ENCODE results near the gene MSI2.

MSI2 gene

GRCh38 chr17:57410169-57410568, 153.8 kb downstream of the MSI2 start:
- Histone ChIP-seq H3K18ac (ENCODE audit: low read length) (no peak overlapping the region), H3K79me1 (ENCODE audit: low read length) (peaks cover 10% of the 10 kb centered on the region), H3K27ac (ENCODE audit: low read depth, low read length) (no peak overlapping the region), H3K4me2 (ENCODE audit: low read length) (no peak overlapping the region), H4K12ac (ENCODE audit: low read depth, low read length) (no peak overlapping the region), H3K4ac (ENCODE audit: low read depth, low read length) (no peak overlapping the region), H3K9me3 (ENCODE audit: insufficient read depth, low read depth, low read length) (no peaks in the 10 kb centered on the region), H3K23ac (ENCODE audit: low read length) (no peak overlapping the region), H3K4me1 (ENCODE audit: control insufficient read depth in 1 of 2, insufficient read depth in 2 of 2, low read length in 2 of 2) (peaks cover 6 to 18% of the 10 kb centered on the region in 2 experiments), H2AK5ac (ENCODE audit: low read length) (no peak overlapping the region), H2BK12ac (ENCODE audit: low read length) (no peak overlapping the region), H2BK120ac (ENCODE audit: insufficient read depth, low read length, poor library complexity) (no peak overlapping the region), H3K79me2 (ENCODE audit: control insufficient read depth, insufficient read depth, low read length, poor library complexity) (peaks cover 5% of the 10 kb centered on the region), H2BK5ac (ENCODE audit: low read depth, low read length, poor library complexity) (no peak overlapping the region), H4K91ac (ENCODE audit: low read depth, low read length) (no peak overlapping the region), H3K27me3 (ENCODE audit: insufficient read depth, low read length) (no peaks in the 10 kb centered on the region), H4K8ac (ENCODE audit: low read depth, low read length) (no peak overlapping the region), H3K36me3 (ENCODE audit: control insufficient read depth in 1 of 2, insufficient read depth in 2 of 2, low read length in 2 of 2) (no peaks in the 10 kb centered on the region), H3K9ac (ENCODE audit: low read length) (no peak overlapping the region), H3K4me3 (ENCODE audit: low read depth, low read length) (no peak overlapping the region), H2AFZ (ENCODE audit: insufficient read depth, low read length, poor library complexity) (no peak overlapping the region), H3K14ac (ENCODE audit: low read length) (no peak overlapping the region)
- no peak for DNase-seq
- no CpG with 5 or more reads among the region's 6 CpGs for WGBS (ENCODE audit: extremely low coverage, insufficient coverage, insufficient read length)

GRCh38 chr17:57412520-57413096, 156.3 kb downstream of the MSI2 start:
- Histone ChIP-seq H3K4me1 (ENCODE audit: control insufficient read depth in 1 of 2, insufficient read depth in 2 of 2, low read length in 2 of 2) (peaks cover 0 to 7% of the 10 kb centered on the region in 2 experiments), H3K14ac (ENCODE audit: low read length) (no peak overlapping the region), H3K4me2 (ENCODE audit: low read length) (no peak overlapping the region), H2BK12ac (ENCODE audit: low read length) (no peak overlapping the region), H2BK5ac (ENCODE audit: low read depth, low read length, poor library complexity) (no peak overlapping the region), H3K79me2 (ENCODE audit: control insufficient read depth, insufficient read depth, low read length, poor library complexity) (peaks cover 2% of the 10 kb centered on the region), H4K8ac (ENCODE audit: low read depth, low read length) (no peak overlapping the region), H3K79me1 (ENCODE audit: low read length) (peaks cover 4% of the 10 kb centered on the region), H2AK5ac (ENCODE audit: low read length) (no peak overlapping the region), H3K36me3 (ENCODE audit: control insufficient read depth in 1 of 2, insufficient read depth in 2 of 2, low read length in 2 of 2) (peaks cover 0 to 3% of the 10 kb centered on the region in 2 experiments), H3K27ac (ENCODE audit: low read depth, low read length) (no peak overlapping the region), H2AFZ (ENCODE audit: insufficient read depth, low read length, poor library complexity) (no peak overlapping the region), H3K18ac (ENCODE audit: low read length) (no peak overlapping the region), H3K9me3 (ENCODE audit: insufficient read depth, low read depth, low read length) (no peaks in the 10 kb centered on the region), H3K4me3 (ENCODE audit: low read depth, low read length) (no peak overlapping the region), H3K23ac (ENCODE audit: low read length) (no peak overlapping the region), H3K9ac (ENCODE audit: low read length) (no peak overlapping the region), H4K91ac (ENCODE audit: low read depth, low read length) (no peak overlapping the region), H4K12ac (ENCODE audit: low read depth, low read length) (no peak overlapping the region), H2BK120ac (ENCODE audit: insufficient read depth, low read length, poor library complexity) (no peak overlapping the region), H3K4ac (ENCODE audit: low read depth, low read length) (no peak overlapping the region), H3K27me3 (ENCODE audit: insufficient read depth, low read length) (no peaks in the 10 kb centered on the region)
- DNase-seq, result no peak
- WGBS (ENCODE audit: extremely low coverage, insufficient coverage, insufficient read length), result no CpG with 5 or more reads among the region's 2 CpGs

GRCh38 chr17:57413848-57414651, 157.7 kb downstream of the MSI2 start:
- Histone ChIP-seq H3K18ac (ENCODE audit: low read length) (peak overlapping the region; percentile 81), H2AFZ (ENCODE audit: insufficient read depth, low read length, poor library complexity) (no peak overlapping the region), H3K36me3 (ENCODE audit: control insufficient read depth in 1 of 2, insufficient read depth in 2 of 2, low read length in 2 of 2) (peaks cover 0 to 3% of the 10 kb centered on the region in 2 experiments), H2BK5ac (ENCODE audit: low read depth, low read length, poor library complexity) (no peak overlapping the region), H4K91ac (ENCODE audit: low read depth, low read length) (no peak overlapping the region), H3K27me3 (ENCODE audit: insufficient read depth, low read length) (no peaks in the 10 kb centered on the region), H3K4me3 (ENCODE audit: low read depth, low read length) (no peak overlapping the region), H2BK120ac (ENCODE audit: insufficient read depth, low read length, poor library complexity) (no peak overlapping the region), H3K4me1 (ENCODE audit: control insufficient read depth in 1 of 2, insufficient read depth in 2 of 2, low read length in 2 of 2) (peaks cover 0 to 3% of the 10 kb centered on the region in 2 experiments), H2AK5ac (ENCODE audit: low read length) (no peak overlapping the region), H3K23ac (ENCODE audit: low read length) (no peak overlapping the region), H3K9me3 (ENCODE audit: insufficient read depth, low read depth, low read length) (no peaks in the 10 kb centered on the region), H3K79me1 (ENCODE audit: low read length) (peaks cover 2% of the 10 kb centered on the region), H3K9ac (ENCODE audit: low read length) (no peak overlapping the region), H3K27ac (ENCODE audit: low read depth, low read length) (no peak overlapping the region), H2BK12ac (ENCODE audit: low read length) (no peak overlapping the region), H4K8ac (ENCODE audit: low read depth, low read length) (no peak overlapping the region), H4K12ac (ENCODE audit: low read depth, low read length) (no peak overlapping the region), H3K4ac (ENCODE audit: low read depth, low read length) (no peak overlapping the region), H3K79me2 (ENCODE audit: control insufficient read depth, insufficient read depth, low read length, poor library complexity) (peaks cover 2% of the 10 kb centered on the region), H3K4me2 (ENCODE audit: low read length) (no peak overlapping the region), H3K14ac (ENCODE audit: low read length) (no peak overlapping the region)
- WGBS (ENCODE audit: extremely low coverage, insufficient coverage, insufficient read length), result no CpG with 5 or more reads among the region's 9 CpGs
- DNase-seq, result no peak

DNA sequence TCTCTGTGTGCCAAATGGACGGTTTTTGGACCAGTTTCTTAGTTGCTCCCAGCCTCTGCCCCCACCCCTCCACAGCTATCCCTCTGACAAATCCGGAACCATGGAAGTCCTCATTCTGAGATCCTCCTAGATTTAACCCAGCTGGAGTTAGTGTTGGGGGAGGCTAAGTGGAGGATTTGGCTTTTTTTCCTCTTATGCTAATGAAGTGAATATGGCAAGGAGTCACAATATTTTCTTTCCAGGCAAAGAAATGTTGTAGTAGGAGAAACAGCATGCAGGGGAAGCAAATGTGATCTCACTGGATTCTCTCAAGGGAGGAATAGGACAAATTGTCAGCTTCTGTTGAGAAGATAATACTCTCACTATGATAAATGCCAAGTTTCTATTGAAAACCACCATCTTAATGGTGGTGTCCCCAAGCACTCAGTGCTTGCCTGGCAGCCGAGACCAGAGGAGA, 159.5 kb downstream of the MSI2 start:
- no peak overlapping the region for H3K14ac ChIP-seq (ENCODE audit: low read length)
- no peak overlapping the region for H3K9ac ChIP-seq (ENCODE audit: low read length)
- H3K36me3 ChIP-seq (ENCODE audit: control insufficient read depth in 1 of 2, insufficient read depth in 2 of 2, low read length in 2 of 2), result peaks cover 4 to 7% of the 10 kb centered on the region in 2 experiments
- H3K79me2 ChIP-seq (ENCODE audit: control insufficient read depth, insufficient read depth, low read length, poor library complexity), result peaks cover 2% of the 10 kb centered on the region
- no peak overlapping the region for H2BK12ac ChIP-seq (ENCODE audit: low read length)
- H3K9me3 ChIP-seq (ENCODE audit: insufficient read depth, low read depth, low read length), result no peaks in the 10 kb centered on the region
- WGBS (ENCODE audit: extremely low coverage, insufficient coverage, insufficient read length), result no CpG with 5 or more reads among the region's 3 CpGs
- H3K4me1 ChIP-seq (ENCODE audit: control insufficient read depth in 1 of 2, insufficient read depth in 2 of 2, low read length in 2 of 2), result peaks cover 0 to 3% of the 10 kb centered on the region in 2 experiments
- H4K8ac ChIP-seq (ENCODE audit: low read depth, low read length), result no peak overlapping the region
- H2AK5ac ChIP-seq (ENCODE audit: low read length), result no peak overlapping the region
- no peak for DNase-seq
- H2AFZ ChIP-seq (ENCODE audit: insufficient read depth, low read length, poor library complexity), result no peak overlapping the region
- H3K27me3 ChIP-seq (ENCODE audit: insufficient read depth, low read length), result no peaks in the 10 kb centered on the region
- no peak overlapping the region for H2BK120ac ChIP-seq (ENCODE audit: insufficient read depth, low read length, poor library complexity)
- H2BK5ac ChIP-seq (ENCODE audit: low read depth, low read length, poor library complexity), result no peak overlapping the region
- H3K4me2 ChIP-seq (ENCODE audit: low read length), result no peak overlapping the region
- no peak overlapping the region for H3K4ac ChIP-seq (ENCODE audit: low read depth, low read length)
- peaks cover 2% of the 10 kb centered on the region for H3K79me1 ChIP-seq (ENCODE audit: low read length)
- no peak overlapping the region for H3K4me3 ChIP-seq (ENCODE audit: low read depth, low read length)
- no peak overlapping the region for H3K27ac ChIP-seq (ENCODE audit: low read depth, low read length)
- no peak overlapping the region for H3K23ac ChIP-seq (ENCODE audit: low read length)
- H4K12ac ChIP-seq (ENCODE audit: low read depth, low read length), result no peak overlapping the region
- H4K91ac ChIP-seq (ENCODE audit: low read depth, low read length), result no peak overlapping the region
- no peak overlapping the region for H3K18ac ChIP-seq (ENCODE audit: low read length)
